HG03025 (cell line): ENCODE measurements around the gene MAP1LC3A.

Source experiments
- ATAC-seq: cut with Tn5 transposase; IDR thresholded peaks from one replicate; pipeline ENCODE4 v1.9.1; 2021; ENCODE audit warnings: mild to moderate bottlenecking, moderate library complexity; ENCODE audit not compliant: unreplicated experiment, low FRiP score

The MAP1LC3A gene

GRCh38 chr20:34546751-34547181 lies 11.8 kb upstream of the MAP1LC3A start:
- no peak for ATAC-seq

DNA sequence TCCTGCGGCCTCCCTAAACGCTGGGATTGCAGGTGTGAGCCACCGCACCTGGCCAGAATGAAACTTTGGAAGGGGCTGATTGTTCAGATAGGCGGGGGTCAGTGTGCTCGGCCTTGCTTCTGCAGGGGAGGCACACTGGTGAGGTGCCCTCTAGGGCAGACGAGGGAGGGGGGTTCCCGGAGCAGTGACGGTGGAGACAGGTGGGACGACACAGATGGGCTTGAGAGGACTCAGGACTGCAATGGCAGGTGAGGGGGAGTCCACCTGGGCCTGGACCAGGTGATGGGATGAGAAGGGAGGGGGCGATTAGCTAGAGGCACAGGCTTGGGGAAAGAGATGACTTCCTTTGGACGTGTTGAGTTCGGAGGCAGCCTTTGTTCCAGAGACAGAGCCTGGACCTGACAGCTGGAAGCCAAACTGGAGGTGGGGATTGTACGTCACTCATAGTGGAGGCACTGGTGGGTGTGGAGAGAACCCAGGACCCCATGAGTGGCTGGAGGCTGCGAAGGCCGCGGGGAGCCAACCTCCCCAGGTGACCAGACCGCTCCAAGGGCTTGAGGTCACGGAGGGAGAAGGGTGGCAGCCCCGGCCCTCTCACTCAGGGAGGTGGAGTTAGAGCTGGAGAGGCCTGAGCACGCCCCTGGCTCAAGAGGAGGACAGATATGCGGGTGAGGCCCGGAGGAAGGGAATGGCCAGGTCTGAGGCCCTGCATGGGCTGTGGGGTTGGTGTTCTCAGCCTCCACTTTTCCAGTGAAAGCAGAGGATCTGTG lies 10.5 kb upstream of the MAP1LC3A start:
- no peak for ATAC-seq

GRCh38 chr20:34549291-34549928 lies 9.1 kb upstream of the MAP1LC3A start:
- no peak for ATAC-seq

DNA sequence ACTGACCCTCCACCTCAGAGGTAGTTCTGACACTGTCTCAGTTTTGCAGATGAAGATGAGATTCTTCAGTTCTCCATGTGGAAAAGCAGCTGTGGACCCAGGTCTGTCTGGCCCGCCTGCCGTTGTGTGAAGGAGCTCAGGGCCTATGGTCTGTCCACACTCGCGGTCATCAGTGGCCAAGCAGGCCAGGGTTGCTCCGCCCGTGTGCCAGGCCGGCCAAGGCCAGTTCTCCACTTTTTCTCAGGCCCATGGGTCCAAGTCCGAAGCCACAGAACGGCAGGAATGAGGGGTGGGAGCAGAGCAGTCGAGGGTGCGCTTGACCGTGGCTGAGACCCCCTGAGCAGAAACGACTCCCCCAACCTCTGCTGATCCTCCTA lies 8.6 kb upstream of the MAP1LC3A start:
- no peak for ATAC-seq

DNA sequence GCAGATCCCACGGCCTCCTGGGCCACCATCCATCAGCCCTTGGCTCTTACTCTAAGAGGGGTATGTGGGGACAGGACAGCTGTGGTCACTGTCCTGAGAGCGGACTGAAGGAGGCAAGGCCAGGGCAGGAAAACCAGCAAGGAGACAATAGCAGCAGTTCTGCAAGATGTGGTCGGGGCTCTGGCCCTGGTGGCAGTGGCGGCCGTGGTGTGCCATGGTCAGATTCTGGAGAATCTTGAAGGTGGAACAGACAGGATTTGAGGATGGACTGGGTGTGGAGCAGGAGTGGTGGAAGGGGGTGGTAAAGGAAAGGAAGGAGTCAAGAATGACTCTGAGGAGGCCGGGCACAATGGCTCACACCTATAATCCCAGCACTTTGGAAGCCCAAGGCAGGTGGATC lies 5.9 kb upstream of the MAP1LC3A start:
- ATAC-seq = no peak

DNA sequence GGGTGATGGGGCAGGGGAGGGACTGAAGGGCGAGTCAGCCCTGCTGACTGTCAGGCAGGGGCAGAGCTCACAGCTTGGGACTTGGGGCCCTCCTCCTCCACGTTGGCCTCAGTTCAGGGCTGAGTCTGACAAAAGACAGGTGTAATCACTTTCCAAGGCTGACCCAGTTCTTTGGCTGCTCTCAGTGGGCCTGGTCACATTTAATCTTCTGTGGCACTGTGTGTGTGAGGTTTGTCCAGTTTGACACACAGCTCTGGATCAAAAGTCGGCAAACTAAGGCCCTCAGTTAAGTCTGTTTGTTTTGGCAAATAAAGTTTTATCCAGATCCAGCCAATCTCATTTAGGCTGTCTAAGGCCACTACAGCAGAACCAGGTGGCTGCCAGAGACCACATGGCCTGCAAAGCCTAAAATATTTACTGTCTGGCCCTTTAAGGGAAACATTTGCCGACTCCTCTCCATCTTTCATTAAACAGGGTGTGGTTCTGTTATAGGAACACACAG lies 5.1 kb upstream of the MAP1LC3A start:
- ATAC-seq = no peak

DNA sequence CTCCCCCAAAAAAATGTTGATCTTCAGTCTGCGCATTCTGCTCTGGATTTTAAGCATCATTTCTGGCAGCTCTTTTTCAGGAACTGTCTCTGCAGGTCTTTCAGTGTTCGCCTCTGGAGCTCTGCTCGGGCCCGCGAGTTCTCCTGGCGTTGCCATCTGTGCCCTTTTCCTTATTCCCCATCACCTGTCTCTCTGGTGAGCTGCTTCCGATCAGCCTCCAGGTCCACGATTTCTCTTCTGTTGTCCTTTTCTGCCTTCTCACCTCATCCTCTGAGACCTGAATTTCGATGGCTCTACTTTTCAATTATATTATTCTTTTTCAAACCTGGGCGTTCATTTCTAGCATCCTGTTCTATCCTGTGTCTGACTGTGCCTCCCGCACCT lies 590 bp upstream of the MAP1LC3A start:
- no peak for ATAC-seq

GRCh38 chr20:34559311-34560140 lies 1.0 kb downstream of the MAP1LC3A start:
- no peak for ATAC-seq

DNA sequence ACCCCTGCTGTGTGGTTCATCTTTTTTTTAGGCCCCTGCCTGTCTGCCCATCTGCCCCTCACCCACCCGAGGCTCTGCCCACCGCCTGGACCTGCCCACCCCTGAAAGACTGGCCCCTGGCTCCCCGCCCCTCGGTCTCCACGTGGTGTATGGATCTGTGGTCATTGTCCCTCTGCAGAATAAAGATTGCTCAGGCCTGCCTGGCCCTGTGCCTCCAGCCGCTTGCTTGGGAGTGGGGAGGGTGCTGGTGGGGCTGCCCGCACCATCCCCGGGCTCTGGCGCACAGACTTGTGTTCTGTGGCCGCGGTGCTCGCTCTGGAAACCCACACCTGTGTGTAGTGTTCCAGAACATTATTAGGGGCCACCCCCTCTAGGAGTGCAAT lies 1.6 kb downstream of the MAP1LC3A start:
- no peak for ATAC-seq

DNA sequence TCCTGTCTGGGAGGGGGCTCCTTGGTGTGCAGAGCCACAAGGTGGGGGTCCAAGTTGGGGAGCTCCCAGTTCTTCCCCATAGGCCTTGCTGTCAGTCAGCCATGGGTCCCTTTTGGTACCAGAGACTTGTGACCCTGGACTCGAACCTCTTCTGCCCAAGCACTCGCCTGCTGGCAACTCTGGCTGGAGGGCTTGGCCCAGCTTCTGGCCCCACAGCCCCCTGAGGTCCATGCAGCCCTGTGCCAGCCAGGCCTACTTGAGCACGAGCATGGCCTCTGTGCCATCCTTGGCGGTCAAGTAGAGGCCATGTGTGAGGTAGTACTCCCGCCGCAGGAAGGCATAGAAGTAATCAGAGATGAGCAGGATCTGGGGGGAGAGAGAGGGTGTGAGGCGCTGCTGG lies 2.1 kb downstream of the MAP1LC3A start:
- ATAC-seq = no peak

GRCh38 chr20:34561661-34562060 lies 3.1 kb downstream of the MAP1LC3A start:
- no peak for ATAC-seq

- ATAC-seq = no peak
Observed at GRCh38 chr20:34562641-34563040, 4.1 kb downstream of the MAP1LC3A start.

DNA sequence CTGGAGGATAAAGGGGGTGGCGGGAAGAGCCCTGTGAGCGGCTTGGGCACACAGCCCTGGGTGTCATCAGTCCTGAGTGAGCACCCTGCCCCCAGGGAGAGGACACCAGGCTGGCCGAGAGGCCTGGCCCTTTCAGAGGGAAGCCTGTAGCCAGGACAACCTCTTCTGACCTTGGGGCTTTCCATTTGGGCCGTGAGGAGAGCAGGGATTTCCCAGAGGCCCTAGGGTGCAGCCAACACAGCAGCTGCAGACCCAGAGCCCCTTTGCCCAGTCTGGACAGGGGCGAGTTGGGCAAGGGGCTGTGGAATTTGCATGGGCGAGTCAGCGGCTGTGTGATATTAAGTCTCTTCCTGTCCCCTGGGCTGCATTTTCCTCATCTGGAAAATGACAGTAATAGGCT lies 6.3 kb downstream of the MAP1LC3A start:
- ATAC-seq = no peak

DNA sequence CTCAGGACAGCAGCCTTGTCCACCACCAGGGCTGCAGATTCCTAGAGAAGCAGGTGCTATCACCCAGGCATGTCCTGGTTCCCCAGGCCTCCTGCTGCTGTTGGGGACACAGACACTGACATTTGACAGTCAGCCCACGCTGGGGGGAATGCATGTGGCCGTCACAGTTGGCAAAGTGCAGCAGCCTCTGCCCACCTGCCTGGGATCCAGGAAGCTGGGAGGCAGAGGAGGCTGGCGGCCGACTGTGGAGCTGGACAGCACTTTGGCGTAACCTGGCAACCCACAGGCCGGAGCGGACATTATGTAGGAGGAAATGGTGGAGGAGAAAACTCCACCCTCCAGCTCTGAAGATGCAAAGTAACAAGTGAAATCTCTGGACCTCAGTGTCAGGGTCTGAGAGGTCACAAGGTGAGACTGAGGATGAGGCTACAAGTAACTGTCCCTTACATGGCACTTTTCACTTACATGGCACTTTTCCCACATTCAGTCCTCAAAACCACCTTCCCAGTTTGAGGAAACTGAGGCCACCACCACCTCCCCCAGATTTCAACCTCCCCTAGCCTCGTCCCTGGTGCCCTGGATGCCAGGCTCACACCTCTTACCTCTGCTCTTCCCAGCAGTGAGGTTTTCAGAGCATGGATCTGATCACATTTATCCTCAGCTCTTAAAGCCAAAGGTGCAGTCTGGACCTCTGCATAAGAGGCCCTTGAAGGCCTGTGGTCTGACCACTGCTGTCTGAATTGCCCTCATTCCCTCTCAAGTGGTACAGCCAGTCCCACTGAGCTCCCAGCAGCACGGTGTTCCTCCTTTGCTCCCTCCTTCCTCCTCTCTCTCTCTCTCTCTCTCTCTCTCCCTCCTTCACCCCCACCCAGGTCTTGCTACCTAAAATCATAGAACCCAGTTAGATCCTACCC lies 8.7 kb downstream of the MAP1LC3A start:
- ATAC-seq = no peak

DNA sequence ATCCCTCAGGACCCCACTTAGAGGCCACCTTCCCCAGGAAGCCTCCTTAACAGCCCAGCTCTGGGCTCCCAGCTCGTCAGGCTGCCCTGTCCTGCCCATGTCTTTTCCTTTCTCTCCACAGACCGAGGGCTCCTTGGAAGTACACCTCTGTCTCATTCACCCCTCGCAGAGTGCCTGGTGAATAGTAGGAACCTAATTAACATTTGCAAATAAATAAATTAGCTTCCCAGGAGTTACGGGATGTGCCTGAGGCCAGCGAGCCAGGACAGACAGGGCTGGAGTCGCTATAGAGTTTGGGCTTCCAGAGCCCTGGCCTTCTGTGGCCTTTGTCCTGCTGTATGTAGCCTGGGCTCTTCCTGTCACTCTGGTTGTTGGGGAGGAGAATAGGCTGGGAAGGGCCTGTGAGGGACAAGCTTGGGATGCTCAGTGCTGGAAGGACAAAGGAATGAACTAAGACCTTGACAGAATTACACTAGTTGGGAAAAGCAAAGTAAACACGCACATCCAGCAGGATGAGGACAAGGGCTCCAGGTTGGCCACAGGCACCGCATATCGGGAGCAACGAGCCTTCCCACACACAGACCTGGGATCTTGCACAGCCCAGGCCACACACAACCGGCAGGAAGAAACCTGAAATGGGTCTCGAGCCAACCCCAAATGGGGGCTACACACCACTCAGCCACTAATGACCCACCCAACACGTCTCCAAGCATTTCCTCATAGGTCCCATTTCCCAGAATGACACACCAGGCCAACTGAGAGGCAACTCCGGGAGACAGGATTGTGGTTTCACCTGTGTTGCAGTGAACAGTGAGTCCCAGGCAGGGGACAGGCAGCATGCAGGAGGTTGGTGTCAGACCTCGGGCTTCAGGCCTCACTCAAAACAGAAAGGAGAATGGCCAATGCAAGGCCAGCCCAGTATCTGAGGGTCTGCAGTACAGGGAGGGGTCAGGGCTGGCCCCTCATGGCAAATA lies 9.7 kb downstream of the MAP1LC3A start:
- no peak for ATAC-seq

DNA sequence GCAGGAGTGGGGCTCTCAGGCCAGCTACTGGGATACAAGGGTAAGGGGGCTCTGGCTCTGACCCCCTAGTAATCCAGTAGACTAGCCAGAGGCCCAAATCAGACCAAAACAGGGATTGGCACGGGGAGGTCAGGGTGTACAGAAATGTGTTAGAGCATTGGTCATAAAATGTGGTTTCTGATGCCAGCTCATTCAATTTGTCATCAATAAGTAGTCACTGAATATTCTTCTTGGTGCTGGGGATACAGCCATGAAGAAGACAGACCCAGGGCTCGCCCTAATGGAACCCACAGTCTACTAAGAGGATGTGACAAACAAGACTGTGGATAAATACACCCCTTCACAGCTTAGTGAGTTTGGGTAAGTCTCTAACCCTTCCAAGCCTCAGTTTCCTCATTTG lies 11.1 kb downstream of the MAP1LC3A start:
- no peak for ATAC-seq

- ATAC-seq = no peak
Observed at GRCh38 chr20:34570859-34571306, 12.4 kb downstream of the MAP1LC3A start.

DNA sequence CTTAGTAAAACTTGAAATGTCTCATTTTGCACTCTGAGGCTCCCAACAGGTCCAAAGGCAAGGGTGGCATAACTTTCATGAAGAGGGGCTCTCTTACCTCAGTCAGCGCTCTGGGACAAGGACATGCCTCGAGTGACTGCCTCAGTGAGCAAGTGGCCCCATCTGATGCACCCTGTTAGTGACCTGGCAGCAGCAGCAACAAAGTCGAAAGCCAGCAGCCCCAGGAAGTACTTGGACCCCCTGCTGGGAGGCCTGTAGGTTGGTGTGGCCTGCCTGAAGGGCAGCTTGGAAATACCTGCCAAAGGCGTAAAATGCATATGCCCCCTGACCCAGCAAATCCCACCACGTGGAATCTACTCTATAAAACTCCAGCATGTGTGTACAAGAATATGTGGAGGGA lies 13.2 kb downstream of the MAP1LC3A start:
- ATAC-seq = no peak
